NT2/D1 (cell line): ENCODE results near the gene DUSP2.

Experiments used
- YY1 ChIP-seq: IDR thresholded peaks from 2 replicates; pipeline ENCODE4 v1.6.1; 2011; ENCODE audit not compliant: insufficient read length, insufficient read depth
- ZNF274 ChIP-seq: IDR thresholded peaks from 2 replicates; pipeline ENCODE4 v1.6.1; 2011; ENCODE audit warnings: mild to moderate bottlenecking, low read depth, low read length

GRCh38 chr2:96105152-96105915 lies 39.9 kb downstream of the DUSP2 start:
- TF ChIP-seq YY1, result no peak
- TF ChIP-seq ZNF274, result no peak
